Esophagus squamous epithelium (tissue), 5 donors: Measurements from ENCODE around the gene RASGRF2. TPM values are rescaled to one million over a fixed set of nuclear protein-coding genes. Genes with fewer than 3 reads are reported as not detected.

Experiments used
- DNase-seq: peaks from one replicate; lab custom pipeline; 2025; lab: John Stamatoyannopoulos, UW
- H3K27ac ChIP-seq, 4 donors: fragments of 200-600 bp; sonication (generic); one replicate each; pipeline ENCODE4 v1.5.1; 2016 to 2019; ENCODE audit warnings: mild to moderate bottlenecking in 1 of 4
- H3K27me3 ChIP-seq, 4 donors: fragments of 200-600 bp; sonication (generic); 1 replicate in 3 of 4; 2 replicates in 1 of 4; pipeline versions ENCODE4 v1.5.1 to v1.6.0; 2017 to 2021; ENCODE audit warnings: antibody characterized with exemption in 1 of 4
- H3K36me3 ChIP-seq, 3 donors: fragments of 200-600 bp; sonication (generic); one replicate each; pipeline ENCODE4 v1.5.1; 2016 to 2019
- H3K4me1 ChIP-seq, 3 donors: fragments of 200-600 bp; sonication (generic); one replicate each; pipeline ENCODE4 v1.5.1; 2017 to 2019
- H3K4me3 ChIP-seq, 4 donors: fragments of 200-600 bp; sonication (generic); 1 replicate in 3 of 4; 2 replicates in 1 of 4; pipeline ENCODE4 v1.5.1; 2016 to 2019; ENCODE audit warnings: mild to moderate bottlenecking in 2 of 4, moderate library complexity in 1 of 4
- H3K9me3 ChIP-seq, 3 donors: fragments of 200-600 bp; sonication (generic); one replicate each; pipeline ENCODE4 v1.5.1; 2016 to 2019
- CTCF ChIP-seq, 6 experiments: fragments of 450-650 bp in 4 of 6; fragments of 200-600 bp in 2 of 6; sonication (generic) in 2 of 6; IDR thresholded peaks; one replicate each; pipeline ENCODE4 v1.5.1; 2016 to 2019; ENCODE audit warnings: antibody characterized with exemption in 6 of 6, mild to moderate bottlenecking in 4 of 6, moderate library complexity in 4 of 6
- POLR2A ChIP-seq, 4 donors: fragments of 450-650 bp; IDR thresholded peaks; one replicate each; pipeline ENCODE4 v1.6.1; 2017; ENCODE audit warnings: antibody characterized with exemption in 4 of 4, mild to moderate bottlenecking in 4 of 4, moderate library complexity in 3 of 4
- WGBS, 2 donors: methylation state at CpG; one replicate each; pipeline ENCODE4 v1.1.5; 2018; 5-methylcytosine and 5-hydroxymethylcytosine counted together
- intact Hi-C: fragments of 100-400 bp; cut with DNase I; formaldehyde crosslinking; loops from one replicate; pipeline ENCODE4 v1.15.0; 2022
- total RNA-seq, 4 donors: library from RNA; depleted of rRNA; stranded (reverse); fragments of >200 nt; gene quantifications; one replicate each; pipeline ENCODE4 v1.1.0, GENCODE V29; 2016
- donor health status: DM: yes; HTN: yes; CAD: no.

RASGRF2 gene
- total RNA-seq, 4 donors from 2014 or later: 0.49 to 3.2 (median 0.62) TPM

GRCh38 chr5:80978772-80979317 lies 18.7 kb downstream of the RASGRF2 start:
- Histone ChIP-seq H3K4me1 (no peaks in the 10 kb centered on the region), H3K27me3 (no peaks in the 10 kb centered on the region), H3K36me3 (no peaks in the 10 kb centered on the region), H3K9me3 (no peaks in the 10 kb centered on the region), H3K27ac (no peak overlapping the region), H3K4me3 (no peak overlapping the region)
- TF ChIP-seq CTCF (IDR thresholded peaks at IDR 0.05): no peak
- no peak for TF ChIP-seq POLR2A (IDR thresholded peaks at IDR 0.05)
- WGBS, 2 donors: 67 to 70% methylated on average over 1 of the region's 1 CpG
- no peak for DNase-seq
- intact Hi-C loops: no loop called here

- Histone ChIP-seq H3K4me3 (no peak overlapping the region), H3K9me3 (no peaks in the 10 kb centered on the region), H3K4me1 (no peaks in the 10 kb centered on the region), H3K27ac (no peak overlapping the region), H3K27me3 (no peaks in the 10 kb centered on the region), H3K36me3 (no peaks in the 10 kb centered on the region)
- 66 to 75% methylated on average over 4 of the region's 4 CpGs for WGBS, 2 donors
- DNase-seq: no peak
- TF ChIP-seq POLR2A (IDR thresholded peaks at IDR 0.05): no peak
- no peak for TF ChIP-seq CTCF (IDR thresholded peaks at IDR 0.05)
- intact Hi-C loops: no loop called here
These were observed 21.9 kb downstream of the RASGRF2 start for GRCh38 chr5:80982093-80982492.

- peak overlapping the region in 2 of 4 donors; percentile 8 to 22 for H3K27ac ChIP-seq
- H3K9me3 ChIP-seq: no peaks in the 10 kb centered on the region
- DNase-seq: no peak
- 32 to 43% methylated on average over 2 of the region's 2 CpGs for WGBS, 2 donors
- H3K4me1 ChIP-seq: peaks cover 0 to 3% (median 0%) of the 10 kb centered on the region in 3 donors
- intact Hi-C loops: no loop called here
- TF ChIP-seq CTCF (IDR thresholded peaks at IDR 0.05) (no peak), POLR2A (IDR thresholded peaks at IDR 0.05) (no peak)
- H3K36me3 ChIP-seq: no peaks in the 10 kb centered on the region
- no peaks in the 10 kb centered on the region for H3K27me3 ChIP-seq
- no peak overlapping the region for H3K4me3 ChIP-seq
These were observed 25.6 kb downstream of the RASGRF2 start for GRCh38 chr5:80985600-80986228.

- no peaks in the 10 kb centered on the region for H3K9me3 ChIP-seq
- H3K36me3 ChIP-seq: no peaks in the 10 kb centered on the region
- DNase-seq: no peak
- TF ChIP-seq POLR2A (IDR thresholded peaks at IDR 0.05) (no peak), CTCF (IDR thresholded peaks at IDR 0.05) (no peak)
- H3K4me1 ChIP-seq: peaks cover 0 to 8% (median 0%) of the 10 kb centered on the region in 3 donors
- 90 to 91% methylated on average over 3 of the region's 3 CpGs for WGBS, 2 donors
- intact Hi-C loops: no loop called here
- H3K4me3 ChIP-seq: no peak overlapping the region
- no peaks in the 10 kb centered on the region for H3K27me3 ChIP-seq
- peak overlapping the region in 2 of 4 donors; percentile 8 to 22 for H3K27ac ChIP-seq
These were observed 26.2 kb downstream of the RASGRF2 start for GRCh38 chr5:80986382-80986781.

- no peak for DNase-seq
- 59 to 61% methylated on average over 7 of the region's 7 CpGs for WGBS, 2 donors
- intact Hi-C loops: no loop called here
- Histone ChIP-seq H3K9me3 (no peaks in the 10 kb centered on the region), H3K27ac (peak overlapping the region in 1 of 4 donors; percentile 8), H3K27me3 (no peaks in the 10 kb centered on the region), H3K4me1 (peaks cover 0 to 8% (median 0%) of the 10 kb centered on the region in 3 donors), H3K36me3 (no peaks in the 10 kb centered on the region), H3K4me3 (no peak overlapping the region)
- TF ChIP-seq POLR2A (IDR thresholded peaks at IDR 0.05): no peak
- no peak for TF ChIP-seq CTCF (IDR thresholded peaks at IDR 0.05)
These were observed 27.1 kb downstream of the RASGRF2 start for GRCh38 chr5:80987078-80987766.
